ENCODE data around the gene ZBTB18.

The ZBTB18 gene

DNA sequence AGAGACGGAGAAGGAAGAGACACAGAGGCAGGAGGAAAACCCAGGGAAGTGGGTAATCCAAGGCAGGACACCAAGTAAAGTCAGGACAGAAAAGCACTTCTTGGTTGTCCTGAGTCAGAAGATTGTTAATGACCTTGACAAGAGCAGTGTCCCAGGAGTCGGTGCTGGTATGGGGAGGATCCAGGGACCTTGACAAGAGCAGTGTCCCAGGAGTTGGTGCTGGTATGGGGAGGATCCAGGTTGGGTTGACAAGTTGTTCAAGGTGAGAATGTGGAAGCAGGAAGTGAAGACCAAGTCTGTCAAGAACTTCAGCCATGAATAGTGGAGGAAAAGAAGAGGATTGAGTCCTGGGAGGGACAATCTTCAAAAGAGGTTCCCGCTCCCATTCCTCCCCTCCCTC lies 31.9 kb downstream of the ZBTB18 start:
- CTCF ChIA-PET = no interaction called here
- POLR2A ChIA-PET (ENCODE audit: low non-redundant PET) = no interaction called here
- DNase-seq (ENCODE audit: low spot score) = no peak
- no peak overlapping the region for H3K27ac ChIP-seq
- TF ChIP-seq CTCF (conservative IDR thresholded peaks at IDR 0.05; ENCODE audit: low read depth) = no peak

GRCh38 chr1:244083383-244083943 lies 32.4 kb downstream of the ZBTB18 start:
- TF ChIP-seq CTCF (conservative IDR thresholded peaks at IDR 0.05; ENCODE audit: low read depth) = no peak
- POLR2A ChIA-PET (ENCODE audit: low non-redundant PET) = no interaction called here
- no peak overlapping the region for H3K27ac ChIP-seq
- DNase-seq (ENCODE audit: low spot score) = no peak
- CTCF ChIA-PET = no interaction called here

- H3K27ac ChIP-seq = no peak overlapping the region
- CTCF ChIA-PET = no interaction called here
- DNase-seq (ENCODE audit: low spot score) = no peak
- TF ChIP-seq CTCF (conservative IDR thresholded peaks at IDR 0.05; ENCODE audit: low read depth) = no peak
- POLR2A ChIA-PET (ENCODE audit: low non-redundant PET) = no interaction called here
Measured at GRCh38 chr1:244084763-244085162, 33.7 kb downstream of the ZBTB18 start.

DNA sequence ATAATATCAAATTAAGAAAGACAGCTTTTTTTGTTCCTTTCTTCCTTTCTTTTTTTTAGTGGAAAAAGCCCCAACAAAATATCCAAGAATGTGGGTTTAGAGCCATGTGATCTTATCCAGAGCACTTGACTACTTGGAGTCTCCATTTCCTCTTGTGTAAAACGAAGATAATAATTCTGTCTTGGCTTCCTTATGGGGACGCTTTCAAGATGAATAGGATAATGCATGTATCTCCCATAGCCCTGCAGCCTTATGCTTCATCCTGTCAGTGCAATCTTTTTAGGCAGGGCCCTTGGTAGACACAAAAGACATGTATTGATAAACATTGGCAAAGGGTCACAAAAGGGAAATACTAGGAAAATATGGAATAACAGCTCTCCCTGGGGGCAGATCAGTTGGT lies 34.8 kb downstream of the ZBTB18 start:
- DNase-seq (ENCODE audit: low spot score) = no peak
- ChIA-PET POLR2A (ENCODE audit: low non-redundant PET) (no interaction called here), CTCF (no interaction called here)
- TF ChIP-seq CTCF (conservative IDR thresholded peaks at IDR 0.05; ENCODE audit: low read depth) = no peak
- no peak overlapping the region for H3K27ac ChIP-seq

DNA sequence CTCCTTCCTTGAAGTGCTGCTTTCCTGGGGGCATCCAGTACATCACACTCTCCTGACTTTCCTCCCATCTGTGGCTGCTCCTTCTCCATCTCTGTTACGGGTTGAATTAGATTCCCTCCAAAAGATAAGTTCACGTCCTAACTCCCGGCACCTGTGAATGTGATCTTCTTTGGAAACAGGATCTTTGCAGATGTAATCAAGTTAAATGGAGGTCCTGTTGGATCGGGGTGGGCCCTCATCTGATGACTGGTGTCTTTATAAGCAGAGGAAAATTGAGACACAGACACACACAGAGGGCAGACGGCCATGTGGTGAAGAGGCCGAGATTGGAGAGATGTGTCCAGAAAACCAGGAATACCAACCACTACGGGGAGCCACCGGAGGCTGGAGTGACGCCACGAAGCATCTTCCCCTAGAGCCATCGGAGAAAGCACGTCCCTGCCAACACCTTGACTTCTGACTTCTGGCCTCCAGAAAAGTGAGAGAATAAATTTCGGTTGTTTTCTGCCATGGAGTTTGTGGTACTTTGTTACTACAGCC lies 36.0 kb downstream of the ZBTB18 start:
- TF ChIP-seq CTCF (conservative IDR thresholded peaks at IDR 0.05; ENCODE audit: low read depth) = no peak
- CTCF ChIA-PET = interaction anchor here (0.7 kb wide), 2 partner anchors 41 to 302 kb away, joined by 3 read pairs; no protein-coding TSS in a partner anchor
- no peak for DNase-seq (ENCODE audit: low spot score)
- POLR2A ChIA-PET (ENCODE audit: low non-redundant PET) = no interaction called here
- no peak overlapping the region for H3K27ac ChIP-seq

DNA sequence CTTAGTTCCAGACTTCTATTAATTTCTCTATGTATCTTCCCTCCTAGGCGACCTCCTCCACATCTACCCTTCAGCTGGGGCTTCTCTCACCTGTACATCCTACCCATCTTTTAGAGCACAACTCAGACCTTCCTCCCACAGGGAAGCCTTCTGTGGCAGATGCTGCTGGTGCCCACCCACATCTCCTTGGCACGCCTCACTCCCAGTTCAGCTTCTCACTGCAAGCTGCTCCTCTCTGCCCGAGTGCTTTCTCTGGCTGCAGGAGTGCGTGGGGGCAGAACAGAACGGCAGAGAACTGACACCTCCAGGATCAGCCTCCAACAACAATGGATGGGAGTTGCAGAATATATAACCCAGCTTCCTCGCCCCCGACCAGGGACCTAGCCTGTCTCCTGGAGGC lies 36.5 kb downstream of the ZBTB18 start:
- ChIA-PET CTCF (interaction anchor here (0.6 to 0.7 kb wide), 3 partner anchors 8 to 303 kb away, joined by 3 read pairs; no protein-coding TSS in a partner anchor), POLR2A (ENCODE audit: low non-redundant PET) (no interaction called here)
- TF ChIP-seq CTCF (conservative IDR thresholded peaks at IDR 0.05; ENCODE audit: low read depth) = no peak
- H3K27ac ChIP-seq = no peak overlapping the region
- DNase-seq (ENCODE audit: low spot score) = no peak

Measured in RWPE1 (cell line).